MCF 10A (cell line): ENCODE results near the gene DNASE2. TPM values are rescaled to one million over a fixed set of nuclear protein-coding genes. Genes with fewer than 3 reads are reported as not detected.

ENCODE experiments used
- BruUV-seq: library from RNA; stranded (reverse); fragments of 400-500 nt; replicated peaks from 2 replicates; lab custom pipeline; 2021; lab: Mats Ljungman, UMichigan
- CTCF ChIA-PET: fragments of 300-600 bp; sonication (Branson Sonifier 250); formaldehyde crosslinking; extraction: SDS; loops from one replicate; lab custom pipeline; 2021; ENCODE audit warnings: antibody characterized with exemption, inconsistent platforms; lab: Yijun Ruan, JAX
- POLR2A ChIA-PET: fragments of 300-600, 350-650 bp; sonication (Branson Sonifier 250); formaldehyde crosslinking; extraction: SDS; loops from one replicate; lab custom pipeline; 2020; ENCODE audit warnings: antibody characterized with exemption, inconsistent platforms; lab: Yijun Ruan, JAX
- DNase-seq: peaks from one replicate; pipeline ENCODE4 v3.0.0-alpha.2; 2018; ENCODE audit not compliant: unreplicated experiment
- H3K27ac Mint-ChIP-seq: one replicate; pipeline ENCODE4 v1.8.0; 2022; ENCODE audit warnings: mild to moderate bottlenecking, low read depth, mixed read lengths; ENCODE audit not compliant: unreplicated experiment
- H3K27me3 Mint-ChIP-seq: one replicate; pipeline ENCODE4 v1.8.0; 2022; ENCODE audit warnings: mixed read lengths; ENCODE audit not compliant: insufficient read depth, unreplicated experiment
- H3K36me3 Mint-ChIP-seq: one replicate; pipeline ENCODE4 v1.8.0; 2022; ENCODE audit warnings: mild to moderate bottlenecking, moderate library complexity, mixed read lengths; ENCODE audit not compliant: insufficient read depth, unreplicated experiment
- H3K4me1 Mint-ChIP-seq: one replicate; pipeline ENCODE4 v1.8.0; 2022; ENCODE audit warnings: mixed read lengths; ENCODE audit not compliant: insufficient read depth, unreplicated experiment
- H3K4me3 Mint-ChIP-seq: one replicate; pipeline ENCODE4 v1.8.0; 2022; ENCODE audit warnings: mild to moderate bottlenecking, moderate library complexity, mixed read lengths; ENCODE audit not compliant: unreplicated experiment
- H3K9me3 Mint-ChIP-seq: one replicate; pipeline ENCODE4 v1.8.0; 2022; ENCODE audit warnings: mixed read lengths; ENCODE audit not compliant: unreplicated experiment
- intact Hi-C: fragments of 100-400 bp; cut with micrococcal nuclease; formaldehyde crosslinking; loops from 2 replicates; pipeline ENCODE4 v1.14.1; 2022
- total RNA-seq: library from RNA; stranded (reverse); gene quantifications from 2 replicates; pipeline ENCODE4 v1.2.3, GENCODE V29; 2022
- TF ChIP-seq, protein P1 (sequence below): fragments of 200-600 bp; IDR thresholded peaks from one replicate; pipeline ENCODE4 v1.8.0; 2022; ENCODE audit warnings: antibody characterized with exemption, mild to moderate bottlenecking; ENCODE audit not compliant: unreplicated experiment

DNASE2 gene
- total RNA-seq, 1 experiment from 2014 or later, result 26.7 TPM

DNA sequence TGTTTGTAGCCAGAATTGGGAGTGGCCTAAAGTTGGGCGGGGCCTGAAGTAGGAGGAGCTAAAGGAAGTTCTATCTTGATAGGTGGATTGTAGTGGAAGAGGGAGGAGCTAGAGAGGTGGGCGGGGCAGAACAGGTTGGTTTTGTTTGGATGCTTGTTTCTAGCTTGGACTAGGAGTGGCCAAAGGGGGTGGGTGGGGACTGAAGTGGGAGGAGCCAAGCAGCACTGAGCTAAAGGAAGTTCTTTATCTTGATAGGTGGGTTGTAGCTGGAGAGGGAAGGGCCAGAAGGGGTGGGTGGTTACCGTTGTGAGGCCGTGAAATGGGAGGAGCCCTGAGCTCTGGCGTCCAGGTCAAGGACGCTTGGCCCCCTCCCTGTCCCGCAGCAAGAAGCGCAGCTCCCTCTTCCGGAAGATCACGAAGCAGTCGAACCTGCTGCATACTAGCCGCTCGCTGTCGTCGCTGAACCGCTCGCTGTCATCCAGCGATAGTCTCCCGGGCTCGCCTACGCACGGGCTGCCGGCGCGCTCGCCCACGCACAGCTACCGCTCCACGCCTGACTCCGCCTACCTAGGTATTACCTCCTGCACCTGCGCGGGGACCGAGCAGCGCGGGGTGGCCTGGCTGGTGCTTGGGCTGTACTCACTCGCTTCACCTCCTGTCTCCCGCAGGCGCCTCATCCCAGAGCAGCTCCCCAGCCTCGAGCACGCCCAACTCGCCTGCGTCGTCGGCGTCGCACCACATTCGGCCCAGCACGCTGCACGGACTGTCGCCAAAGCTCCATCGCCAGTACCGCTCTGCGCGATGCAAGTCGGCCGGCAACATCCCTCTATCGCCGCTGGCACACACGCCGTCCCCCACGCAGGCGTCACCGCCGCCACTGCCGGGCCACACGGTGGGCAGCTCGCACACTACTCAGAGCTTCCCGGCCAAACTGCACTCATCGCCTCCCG, 8.0 kb downstream of the DNASE2 start:
- H3K27ac Mint-ChIP-seq, result no peak overlapping the region
- CTCF ChIA-PET, result interaction anchor here (0.7 to 1.3 kb wide), 3 partner anchors 11 to 113 kb away, joined by 3 to 5 read pairs (median 4); no protein-coding TSS in a partner anchor

DNA sequence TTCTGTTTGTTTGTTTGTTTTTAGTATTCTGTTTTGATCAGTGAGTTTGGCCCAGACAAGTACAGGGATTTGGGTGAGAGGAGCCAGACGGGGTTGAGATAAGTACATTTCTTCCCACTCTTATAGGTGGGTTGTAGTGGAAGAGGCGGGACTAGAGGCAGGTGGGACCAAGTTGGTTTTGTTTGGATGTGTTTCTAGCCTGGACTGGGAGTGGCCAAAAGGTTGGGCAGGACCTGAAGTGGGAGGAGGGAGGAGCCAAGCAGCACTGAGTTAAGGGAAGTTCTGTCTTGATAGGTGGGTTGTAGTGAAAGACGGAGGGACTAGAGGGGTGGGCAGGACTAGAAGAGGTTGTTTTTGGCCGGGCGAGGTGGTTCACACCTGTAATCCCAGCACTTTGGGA, 9.0 kb downstream of the DNASE2 start:
- no peaks in the 10 kb centered on the region for H3K4me1 Mint-ChIP-seq
- no peak overlapping the region for H3K4me3 Mint-ChIP-seq
- BruUV-seq, result no TSS peak
- ChIA-PET POLR2A (no interaction called here), CTCF (interaction anchor here (0.6 to 1.3 kb wide), 2 partner anchors 24 to 179 kb away, joined by 3 to 6 read pairs; no protein-coding TSS in a partner anchor)
- intact Hi-C loops, result no loop called here
- H3K27me3 Mint-ChIP-seq, result no peaks in the 10 kb centered on the region
- peaks cover 10% of the 10 kb centered on the region for H3K36me3 Mint-ChIP-seq
- TF ChIP-seq, protein P1, sequence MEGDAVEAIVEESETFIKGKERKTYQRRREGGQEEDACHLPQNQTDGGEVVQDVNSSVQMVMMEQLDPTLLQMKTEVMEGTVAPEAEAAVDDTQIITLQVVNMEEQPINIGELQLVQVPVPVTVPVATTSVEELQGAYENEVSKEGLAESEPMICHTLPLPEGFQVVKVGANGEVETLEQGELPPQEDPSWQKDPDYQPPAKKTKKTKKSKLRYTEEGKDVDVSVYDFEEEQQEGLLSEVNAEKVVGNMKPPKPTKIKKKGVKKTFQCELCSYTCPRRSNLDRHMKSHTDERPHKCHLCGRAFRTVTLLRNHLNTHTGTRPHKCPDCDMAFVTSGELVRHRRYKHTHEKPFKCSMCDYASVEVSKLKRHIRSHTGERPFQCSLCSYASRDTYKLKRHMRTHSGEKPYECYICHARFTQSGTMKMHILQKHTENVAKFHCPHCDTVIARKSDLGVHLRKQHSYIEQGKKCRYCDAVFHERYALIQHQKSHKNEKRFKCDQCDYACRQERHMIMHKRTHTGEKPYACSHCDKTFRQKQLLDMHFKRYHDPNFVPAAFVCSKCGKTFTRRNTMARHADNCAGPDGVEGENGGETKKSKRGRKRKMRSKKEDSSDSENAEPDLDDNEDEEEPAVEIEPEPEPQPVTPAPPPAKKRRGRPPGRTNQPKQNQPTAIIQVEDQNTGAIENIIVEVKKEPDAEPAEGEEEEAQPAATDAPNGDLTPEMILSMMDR, result no peak
- no peak overlapping the region for H3K27ac Mint-ChIP-seq
- H3K9me3 Mint-ChIP-seq, result peaks cover 9% of the 10 kb centered on the region
- DNase-seq, result no peak

More for the DNA sequence above, 8.0 kb downstream of the DNASE2 start:
- Mint-ChIP-seq H3K36me3 (peaks cover 19% of the 10 kb centered on the region), H3K4me1 (no peaks in the 10 kb centered on the region), H3K9me3 (peaks cover 9% of the 10 kb centered on the region), H3K27me3 (no peaks in the 10 kb centered on the region), H3K4me3 (no peak overlapping the region)
- intact Hi-C loops, result no loop called here
- peak; percentile 23 for DNase-seq
- TF ChIP-seq, protein P1, result no peak
- BruUV-seq, result no TSS peak
- POLR2A ChIA-PET, result interaction anchor here (0.6 to 1.2 kb wide), 2 partner anchors 8 to 210 kb away, joined by 4 read pairs; partner anchors contain the start of gene DNASE2

DNA sequence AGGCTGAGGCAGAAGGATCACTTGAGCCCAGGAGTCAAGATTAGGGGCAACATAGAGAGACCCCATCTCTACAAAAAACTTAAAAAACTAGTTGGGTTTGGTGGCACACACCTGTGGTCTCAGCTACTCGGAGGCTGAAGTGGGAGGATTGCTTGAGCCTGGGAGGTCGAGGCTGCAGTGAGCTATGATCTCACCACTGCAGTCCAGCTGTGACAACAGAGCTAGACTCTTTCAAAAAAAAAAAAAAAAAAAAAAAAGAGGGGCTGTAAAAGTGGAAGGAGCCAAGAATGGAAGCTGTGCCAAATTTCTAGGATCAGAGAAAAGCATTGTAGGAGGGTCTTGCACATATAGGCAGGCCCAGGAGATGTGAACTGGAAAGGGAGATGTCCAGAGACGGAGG, 9.6 kb downstream of the DNASE2 start:
- H3K4me1 Mint-ChIP-seq, result no peaks in the 10 kb centered on the region
- no peak overlapping the region for H3K27ac Mint-ChIP-seq
- H3K4me3 Mint-ChIP-seq, result no peak overlapping the region
- ChIA-PET CTCF (interaction anchor here (0.6 to 1.3 kb wide), 3 partner anchors 24 to 178 kb away, joined by 3 to 6 read pairs (median 3); no protein-coding TSS in a partner anchor), POLR2A (no interaction called here)
- H3K36me3 Mint-ChIP-seq, result peaks cover 6% of the 10 kb centered on the region
- TF ChIP-seq, protein P1, result no peak
- peaks cover 9% of the 10 kb centered on the region for H3K9me3 Mint-ChIP-seq
- DNase-seq, result no peak
- no TSS peak for BruUV-seq
- no peaks in the 10 kb centered on the region for H3K27me3 Mint-ChIP-seq
- intact Hi-C loops, result no loop called here

DNA sequence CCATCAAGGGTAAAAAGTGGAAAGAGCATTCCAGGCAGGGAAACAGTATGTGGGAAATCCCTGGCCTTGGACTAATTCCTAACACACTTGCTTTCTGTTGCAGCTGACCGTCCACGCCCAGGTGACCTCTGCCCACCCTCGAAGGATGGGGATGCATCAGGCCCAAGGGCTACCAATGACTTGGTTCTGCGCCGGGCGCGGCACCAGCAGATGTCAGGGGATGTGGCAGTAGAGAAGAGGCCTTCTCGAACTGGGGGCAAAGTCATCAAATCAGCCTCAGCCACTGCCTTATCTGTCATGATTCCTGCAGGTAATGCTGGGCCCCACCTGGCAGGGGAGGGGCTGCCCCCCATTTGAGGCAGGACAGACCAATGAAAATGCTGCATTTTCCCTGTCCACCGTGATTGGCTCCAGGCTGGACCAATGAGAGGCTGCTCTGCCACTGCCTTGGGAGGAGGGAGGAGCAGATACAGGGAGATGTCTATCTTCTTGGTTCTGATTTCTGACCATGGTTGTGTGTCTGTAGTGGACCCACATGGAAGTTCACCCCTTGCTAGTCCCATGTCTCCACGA, 12.6 kb downstream of the DNASE2 start:
- no peak overlapping the region for H3K4me3 Mint-ChIP-seq
- no peak overlapping the region for H3K27ac Mint-ChIP-seq
- H3K9me3 Mint-ChIP-seq, result peaks cover 9% of the 10 kb centered on the region
- peak; percentile 36 for DNase-seq
- no peaks in the 10 kb centered on the region for H3K27me3 Mint-ChIP-seq
- H3K36me3 Mint-ChIP-seq, result no peaks in the 10 kb centered on the region
- BruUV-seq, result no TSS peak
- POLR2A ChIA-PET, result no interaction called here
- no peaks in the 10 kb centered on the region for H3K4me1 Mint-ChIP-seq
- TF ChIP-seq, protein P1, result no peak
- CTCF ChIA-PET, result interaction anchor here (0.6 to 0.7 kb wide), 2 partner anchors 68 to 579 kb away, joined by 3 read pairs; no protein-coding TSS in a partner anchor
- intact Hi-C loops, result no loop called here
